ENCODE measurements around the gene RARB. TPM values are rescaled to one million over a fixed set of nuclear protein-coding genes. Genes with fewer than 3 reads are reported as not detected.

The RARB gene
- total and polyA plus RNA-seq, 2 of the 13 experiments (the other 11 are each of a cell fraction or from before 2014, with no cell fraction given) = 0.16 TPM; not detected in 1

GRCh38 chr3:25473246-25473645, 45.2 kb downstream of the RARB start:
- H3K9ac ChIP-seq (ENCODE audit: insufficient read depth, low read depth, low read length) = no peak overlapping the region
- ChIA-PET POLR2A (no interaction called here), CTCF (ENCODE audit: low intra/inter-chr PET ratio, low total read pairs) (no interaction called here)
- DNase-seq (ENCODE audit: low spot score) = no peak
- no peak overlapping the region for H3K4me2 ChIP-seq (ENCODE audit: low read depth, low read length)
- in situ Hi-C loops (cut with HindIII; ENCODE audit: extremely low pct_ligation_motif_present, low pct_unique_long_range_greater_than_20kb) (no loop called here), intact Hi-C loops (cut with micrococcal nuclease; ENCODE audit: unreplicated experiment) (no loop called here)
- H4K20me1 ChIP-seq (ENCODE audit: insufficient read depth, low read length) = no peaks in the 10 kb centered on the region
- H3K36me3 ChIP-seq (replicated peaks in 1 of 2; ENCODE audit: control insufficient read depth in 1 of 2, insufficient read depth in 2 of 2, low read length in 2 of 2) = no peaks in the 10 kb centered on the region
- no peaks in the 10 kb centered on the region for H3K27me3 ChIP-seq (ENCODE audit: control insufficient read depth in 1 of 2, insufficient read depth in 2 of 2, low read length in 2 of 2)
- H3K4me3 ChIP-seq (replicated peaks in 1 of 3; ENCODE audit: insufficient read depth in 1 of 3, low read depth in 2 of 3, low read length in 3 of 3) = no peak overlapping the region
- H3K79me2 ChIP-seq (ENCODE audit: insufficient read depth, low read length) = no peaks in the 10 kb centered on the region
- FAIRE-seq = no peak
- no peaks in the 10 kb centered on the region for H3K9me3 ChIP-seq (ENCODE audit: low read length)
- no peak for TF ChIP-seq YEATS2 (CRISPR knock-in tag; IDR thresholded peaks at IDR 0.05; ENCODE audit: borderline replicate concordance)
- TF ChIP-seq PHF8 (CRISPR knock-in tag; IDR thresholded peaks at IDR 0.05) = no peak
- no peak for TF ChIP-seq NFYB (CRISPR knock-in tag; IDR thresholded peaks at IDR 0.05)
- no peak for TF ChIP-seq ZNF609 (CRISPR knock-in tag; IDR thresholded peaks at IDR 0.05; ENCODE audit: borderline replicate concordance)
- no peak for TF ChIP-seq PATZ1 (CRISPR knock-in tag; IDR thresholded peaks at IDR 0.05)
- no peak for ATAC-seq
- no peak overlapping the region for H3K27ac ChIP-seq (ENCODE audit: extremely low read length, insufficient read depth, low read length)
- H3K4me1 ChIP-seq (ENCODE audit: insufficient read depth, low read length) = no peaks in the 10 kb centered on the region
- 55% methylated on average over 2 of the region's 2 CpGs for WGBS (ENCODE audit: low lambda C conversion rate)
- H2AFZ ChIP-seq (ENCODE audit: low read length) = no peak overlapping the region
- BruUV-seq (replicated peaks) = no TSS peak

Data from HepG2 (cell line).